Thyroid gland (tissue), 4 donors: ENCODE data around the gene HS3ST3A1. TPM values are rescaled to one million over a fixed set of nuclear protein-coding genes. Genes with fewer than 3 reads are reported as not detected.

Source experiments
- DNase-seq, 2 donors: peaks; one replicate each; pipeline ENCODE4 v3.0.0-alpha.2; 2019
- H3K27ac ChIP-seq, 3 donors: fragments of 200-600 bp; sonication (generic); 1 replicate in 2 of 3; 2 replicates in 1 of 3; pipeline ENCODE4 v1.5.1; 2016 to 2019; ENCODE audit warnings: mild to moderate bottlenecking in 1 of 3, moderate library complexity in 1 of 3
- H3K27me3 ChIP-seq: fragments of 200-600 bp; sonication (generic); one replicate; pipeline ENCODE4 v1.5.1; 2019
- H3K36me3 ChIP-seq, 2 donors: fragments of 200-600 bp; sonication (generic); one replicate each; pipeline ENCODE4 v1.5.1; 2016 to 2019
- H3K4me1 ChIP-seq, 2 donors: fragments of 200-600 bp; sonication (generic); one replicate each; pipeline ENCODE4 v1.5.1; 2017 to 2019
- H3K4me3 ChIP-seq, 3 donors: fragments of 200-600 bp; sonication (generic); replicated peaks in 1 of 3; 1 replicate in 2 of 3; 2 replicates in 1 of 3; pipeline ENCODE4 v1.5.1; 2016; ENCODE audit warnings: mild to moderate bottlenecking in 1 of 3
- H3K9me3 ChIP-seq: fragments of 200-600 bp; sonication (generic); one replicate; pipeline ENCODE4 v1.5.1; 2017
- CTCF ChIP-seq, 6 experiments: fragments of 200-600 bp in 3 of 6; fragments of 450-650 bp in 3 of 6; sonication (generic) in 3 of 6; IDR thresholded peaks; one replicate each; pipeline ENCODE4 v1.5.1; 2016 to 2019; ENCODE audit warnings: antibody characterized with exemption in 6 of 6, mild to moderate bottlenecking in 2 of 6, inconsistent platforms in 1 of 6, moderate library complexity in 1 of 6
- POLR2A ChIP-seq, 2 donors: fragments of 450-650 bp; IDR thresholded peaks; one replicate each; pipeline ENCODE4 v1.6.1; 2017; ENCODE audit warnings: antibody characterized with exemption in 2 of 2, mild to moderate bottlenecking in 2 of 2, moderate library complexity in 1 of 2
- WGBS, 2 donors: methylation state at CpG; one replicate each; pipeline ENCODE4 v1.1.5; 2017; 5-methylcytosine and 5-hydroxymethylcytosine counted together
- intact Hi-C: fragments of 100-400 bp; cut with DNase I; formaldehyde crosslinking; loops from one replicate; pipeline ENCODE4 v1.15.1; 2023
- microRNA-seq: library from miRNA; unstranded; fragments of <30 nt; microRNA quantifications from one replicate; pipeline ENCODE4, GENCODE V29; 2016
- small RNA-seq: library from RNA; depleted of rRNA; stranded (forward); fragments of <200 nt; gene quantifications from one replicate; pipeline ENCODE3, GENCODE V24; 2016
- total RNA-seq, 4 donors: library from RNA; depleted of rRNA; stranded (reverse); fragments of >200 nt; gene quantifications; one replicate each; pipeline ENCODE4 v1.2.3, GENCODE V29; 2016

The HS3ST3A1 gene
- total RNA-seq, 4 donors from 2014 or later = 0.98 to 2.1 (median 1.8) TPM

- no peaks in the 10 kb centered on the region for H3K36me3 ChIP-seq
- H3K4me3 ChIP-seq = no peak overlapping the region
- no peaks in the 10 kb centered on the region for H3K9me3 ChIP-seq
- no peak overlapping the region for H3K27ac ChIP-seq
- no peak for TF ChIP-seq CTCF (IDR thresholded peaks at IDR 0.05)
- intact Hi-C loops = no loop called here
- no peaks in the 10 kb centered on the region for H3K4me1 ChIP-seq
- no peak for DNase-seq
- H3K27me3 ChIP-seq = no peaks in the 10 kb centered on the region
- WGBS, 2 donors = 68 to 73% methylated on average over 3 of the region's 3 CpGs
Measured at GRCh38 chr17:13460261-13461000, 141.3 kb downstream of the HS3ST3A1 start.

GRCh38 chr17:13457783-13458182 is 143.9 kb downstream of the HS3ST3A1 start:
- H3K27ac ChIP-seq = no peak overlapping the region
- H3K36me3 ChIP-seq = no peaks in the 10 kb centered on the region
- no peak for TF ChIP-seq POLR2A (IDR thresholded peaks at IDR 0.05)
- TF ChIP-seq CTCF (IDR thresholded peaks at IDR 0.05) = no peak
- WGBS, 2 donors = 86 to 87% methylated on average over 3 of the region's 3 CpGs
- no peaks in the 10 kb centered on the region for H3K27me3 ChIP-seq
- intact Hi-C loops = no loop called here
- H3K4me3 ChIP-seq = no peak overlapping the region
- DNase-seq = no peak
- H3K9me3 ChIP-seq = no peaks in the 10 kb centered on the region
- H3K4me1 ChIP-seq = no peaks in the 10 kb centered on the region

Small RNAs within 50 kb of the gene (microRNA-seq; reads per million reads assigned to microRNA genes)
- not detected for gene MIR548H3

Small RNAs within 50 kb of the gene (small RNA-seq; reads per million reads assigned to genes)
- not detected for gene MIR548H3
